NT2/D1 (cell line): Measurements from ENCODE around the gene HECTD1.
"Not testable (repeated sequence)": the region's sequence is repeated elsewhere in the genome, so short reads cannot be mapped to it uniquely, and the experiment has no call there.

Experiments used
- SUZ12 ChIP-seq: IDR thresholded peaks from 2 replicates; pipeline ENCODE4 v1.6.1; 2011; ENCODE audit not compliant: insufficient read length, insufficient read depth; ENCODE audit errors: extremely low read depth
- YY1 ChIP-seq: IDR thresholded peaks from 2 replicates; pipeline ENCODE4 v1.6.1; 2011; ENCODE audit not compliant: insufficient read length, insufficient read depth
- ZNF274 ChIP-seq: IDR thresholded peaks from 2 replicates; pipeline ENCODE4 v1.6.1; 2011; ENCODE audit warnings: mild to moderate bottlenecking, low read depth, low read length

DNA sequence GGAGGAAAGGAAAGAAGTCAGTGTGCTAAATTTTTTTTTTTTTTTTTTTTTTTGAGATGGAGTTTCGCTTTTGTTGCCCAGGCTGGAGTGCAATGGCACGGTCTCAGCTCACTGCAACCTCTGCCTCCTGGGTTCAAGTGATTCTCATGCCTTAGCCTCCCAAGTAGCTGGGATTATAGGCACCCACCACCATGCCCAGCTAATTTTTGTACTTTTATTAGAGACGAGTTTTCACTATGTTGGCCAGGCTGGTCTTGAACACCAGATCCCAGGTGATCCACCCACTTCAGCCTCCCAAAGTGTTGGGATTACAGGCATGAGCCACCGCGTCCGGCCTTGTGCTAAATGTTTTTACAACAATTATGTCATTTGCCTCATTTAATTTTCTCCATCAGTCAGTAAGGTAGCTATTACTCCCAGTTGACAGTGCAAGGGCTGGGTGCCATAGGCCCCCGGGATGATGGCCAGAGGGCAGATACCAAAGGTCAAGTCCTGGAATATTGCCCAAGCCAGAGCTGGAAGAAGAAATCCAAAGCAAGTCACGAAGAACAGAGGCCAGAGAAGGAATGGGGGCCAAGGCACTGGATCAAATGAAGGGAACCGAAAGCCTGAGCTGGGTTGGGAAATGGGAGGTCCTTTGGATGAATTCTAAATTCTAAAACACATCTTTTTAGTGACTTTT, 154.5 kb downstream of the HECTD1 start:
- TF ChIP-seq ZNF274, SUZ12, YY1: not testable (repeated sequence)
